ENCODE results near the gene HMGCS2. TPM values are rescaled to one million over a fixed set of nuclear protein-coding genes. Genes with fewer than 3 reads are reported as not detected.

The HMGCS2 gene
- total and polyA plus RNA-seq, 9 of the 15 experiments (the other 6 are each of a cell fraction or from before 2014, with no cell fraction given), result 0.13 TPM; not detected in 8

GRCh38 chr1:119747451-119747850, 21.3 kb downstream of the HMGCS2 start (continued):
- TF ChIP-seq RBM22 (IDR thresholded peaks at IDR 0.05; ENCODE audit: low read depth, low read length, poor library complexity, severe bottlenecking) (no peak), XRCC4 (IDR thresholded peaks at IDR 0.05; ENCODE audit: extremely low read depth, insufficient read depth, insufficient read length) (no peak), TCF3 (CRISPR knock-in tag; IDR thresholded peaks at IDR 0.05) (no peak), NFXL1 (CRISPR knock-in tag; IDR thresholded peaks at IDR 0.05) (no peak)

- peaks cover 21 to 26% of the 10 kb centered on the region in 2 experiments; a peak in 4 of 5 replicates for H3K27me3 ChIP-seq (ENCODE audit: control insufficient read depth in 2 of 2, insufficient read depth in 2 of 2, low read length in 2 of 2)
- no peak for ATAC-seq
- H3K79me2 ChIP-seq (ENCODE audit: control insufficient read depth, insufficient read depth, low read length), result no peaks in the 10 kb centered on the region
- FAIRE-seq, result no peak
- no peak overlapping the region for H3K27ac ChIP-seq (ENCODE audit: extremely low read depth, low read depth, low read length)
- no peak overlapping the region for H2AFZ ChIP-seq (ENCODE audit: low read depth, low read length)
- TF ChIP-seq ZFPM2 (CRISPR knock-in tag; IDR thresholded peaks at IDR 0.05) (no peak), CBFA2T2 (conservative IDR thresholded peaks at IDR 0.05) (no peak), ZBTB11 (CRISPR knock-in tag; IDR thresholded peaks at IDR 0.05) (no peak), HNRNPH1 (optimal IDR thresholded peaks at IDR 0.05; ENCODE audit: low read depth, low read length) (no peak), DNMT1 (IDR thresholded peaks at IDR 0.05) (no peak), SP1 (CRISPR knock-in tag; IDR thresholded peaks at IDR 0.05) (no peak), FOXK1 (CRISPR knock-in tag; IDR thresholded peaks at IDR 0.05; ENCODE audit: borderline replicate concordance) (no peak), DMBX1 (CRISPR knock-in tag; IDR thresholded peaks at IDR 0.05; ENCODE audit: borderline replicate concordance) (no peak)
- no peak overlapping the region for H3K4me3 ChIP-seq
- no peak for DNase-seq (ENCODE audit: extremely low read depth in 1 of 4, low spot score in 3 of 4)
- no peaks in the 10 kb centered on the region; a peak in 1 of 5 replicates for H3K4me1 ChIP-seq (replicated peaks in 1 of 2; ENCODE audit: control insufficient read depth in 2 of 2, insufficient read depth in 2 of 2, low read length in 2 of 2)
- H3K36me3 ChIP-seq (ENCODE audit: control insufficient read depth, insufficient read depth, low read length), result no peaks in the 10 kb centered on the region; the same call in 2 of the 3 replicates
- intact Hi-C loops (cut with micrococcal nuclease) (loop anchor here (5.0 to 10.0 kb wide), 2 partner anchors 52 to 130 kb away; no protein-coding TSS in a partner anchor), in situ Hi-C loops (cut with MboI) (no loop called here)
- ChIA-PET CTCF (ENCODE audit: low intra/inter-chr PET ratio) (interaction anchor here (1.3 kb wide), 1 partner anchor 64 kb away, joined by 3 read pairs; no protein-coding TSS in a partner anchor), POLR2A (interaction anchor here (1.2 kb wide), 1 partner anchor 17 kb away, joined by 3 read pairs; no protein-coding TSS in a partner anchor)
- H3K9ac ChIP-seq (ENCODE audit: insufficient read depth in 1 of 2, low read depth in 2 of 2, low read length in 2 of 2), result no peak overlapping the region
- no peaks in the 10 kb centered on the region for H3K9me1 ChIP-seq (ENCODE audit: control insufficient read depth, insufficient read depth, low read length)
- H4K20me1 ChIP-seq (replicated peaks; ENCODE audit: control insufficient read depth, insufficient read depth, low read length), result peaks cover 14% of the 10 kb centered on the region
- BruUV-seq (replicated peaks), result no TSS peak
- H3K4me2 ChIP-seq (ENCODE audit: insufficient read depth, low read length), result no peak overlapping the region
- 40% methylated on average over 1 of the region's 1 CpG for WGBS (ENCODE audit: insufficient coverage, low coverage, missing lambda C conversion rate)
- no peaks in the 10 kb centered on the region for H3K9me3 ChIP-seq (replicated peaks; ENCODE audit: control insufficient read depth, insufficient read depth, low read depth, low read length)
These were observed 23.7 kb downstream of the HMGCS2 start for GRCh38 chr1:119745034-119745433.

Measured in K562 (cell line).